Activated CD4-positive, alpha-beta T cell treated with anti-CD3 and anti-CD28 coated beads for 1 hour (primary cell): ENCODE measurements around the gene IFNG-AS1.

Experiments
- DNase-seq: peaks from one replicate; pipeline ENCODE4 v3.0.0-alpha.2; 2020

Gene IFNG-AS1

DNA sequence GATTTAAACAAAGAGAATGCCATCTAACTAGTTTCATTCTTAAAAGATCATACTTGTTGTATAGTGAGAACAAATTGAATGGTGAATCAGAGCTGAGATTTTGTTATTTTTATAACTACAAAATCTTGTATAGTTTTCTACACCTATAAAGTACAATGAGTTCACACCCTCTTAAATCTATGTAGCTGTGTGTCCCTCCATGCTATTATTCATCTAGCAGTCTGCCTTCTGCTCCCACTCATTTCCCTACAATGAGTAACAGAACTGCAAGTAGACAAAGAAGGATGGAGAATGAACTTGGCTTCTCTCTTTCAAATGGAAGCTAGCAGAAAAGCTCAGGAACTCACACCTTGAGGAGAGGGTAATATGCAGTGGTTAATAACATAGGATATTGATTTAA is 7.1 kb downstream of the IFNG-AS1 start:
- no peak for DNase-seq

DNA sequence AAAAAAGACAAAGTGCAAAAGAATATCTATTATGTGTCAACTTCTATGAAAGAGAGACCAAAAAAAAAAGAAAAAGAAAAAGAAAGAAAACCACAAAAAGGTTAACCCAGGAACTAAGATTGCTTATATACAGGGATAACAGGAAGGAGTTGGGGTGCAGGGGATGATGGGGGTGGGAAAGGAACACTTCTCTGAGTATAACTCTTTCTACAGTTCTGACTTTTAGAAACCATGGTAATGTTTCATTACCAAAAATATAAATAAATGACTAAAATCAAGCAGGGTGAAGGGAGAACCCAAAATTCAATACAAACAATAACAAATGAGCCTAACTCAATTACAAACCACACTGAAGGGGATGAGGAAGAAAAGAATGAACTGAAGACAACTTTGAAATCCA is 9.1 kb downstream of the IFNG-AS1 start:
- no peak for DNase-seq

DNA sequence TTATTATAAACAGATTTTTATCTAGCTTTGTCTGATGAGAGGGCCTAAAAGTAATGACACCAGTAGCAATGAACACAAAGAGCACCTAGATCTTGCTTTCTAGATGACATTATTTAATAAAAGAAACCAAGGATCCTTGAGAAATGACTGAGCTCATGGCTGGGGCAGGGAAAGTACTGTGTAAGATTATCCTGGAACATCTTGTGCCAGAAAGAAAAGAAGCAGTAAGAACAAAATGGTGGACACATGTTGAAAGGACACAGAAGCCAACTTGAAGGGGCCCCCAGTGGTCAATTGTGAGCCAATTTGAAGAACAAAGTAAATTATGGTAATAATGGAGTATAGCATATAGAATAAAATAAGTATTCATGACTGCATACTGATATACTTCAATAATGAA is 10.0 kb downstream of the IFNG-AS1 start:
- DNase-seq: no peak

GRCh38 chr12:68001486-68002466 is 12.5 kb downstream of the IFNG-AS1 start:
- no peak for DNase-seq

- no peak for DNase-seq
These were observed 14.5 kb downstream of the IFNG-AS1 start for GRCh38 chr12:68003777-68004176.

GRCh38 chr12:68007033-68007432 is 17.8 kb downstream of the IFNG-AS1 start:
- DNase-seq: no peak

DNA sequence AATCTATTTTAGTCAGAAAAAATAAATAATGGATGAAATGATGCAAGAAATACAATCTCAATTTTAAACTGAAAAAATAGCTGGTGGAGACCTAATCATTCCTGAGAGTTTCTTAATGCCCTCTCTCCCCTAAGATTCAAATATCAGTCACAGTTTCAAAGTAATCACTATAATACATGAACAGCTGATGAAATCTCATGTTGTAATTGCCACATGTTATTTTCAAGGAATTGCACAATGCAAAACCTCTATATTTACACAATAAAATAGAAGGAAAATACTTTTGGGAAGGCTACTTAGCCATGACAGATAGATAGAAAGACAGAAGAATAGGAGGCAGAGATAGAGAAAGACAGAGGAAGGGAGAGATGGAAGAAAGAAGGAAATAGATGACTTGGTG is 18.2 kb downstream of the IFNG-AS1 start:
- no peak for DNase-seq

GRCh38 chr12:68011206-68011881 is 22.1 kb downstream of the IFNG-AS1 start:
- no peak for DNase-seq

DNA sequence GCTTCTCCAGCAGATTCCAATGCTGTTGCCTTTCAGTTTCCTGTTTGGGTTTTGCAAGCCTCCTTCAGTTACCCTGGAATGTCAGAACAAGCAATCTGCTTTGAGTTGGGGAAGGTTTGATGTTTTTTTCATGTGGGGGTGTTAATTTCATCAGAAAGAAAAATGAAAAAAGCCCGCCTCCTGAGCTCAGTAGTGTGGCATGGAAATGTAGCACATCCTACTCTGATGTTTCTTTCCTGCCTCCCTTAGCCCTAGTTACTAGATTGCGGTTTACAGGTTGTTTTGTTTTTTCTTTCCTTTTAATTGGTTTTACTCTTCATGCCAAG is 22.6 kb downstream of the IFNG-AS1 start:
- no peak for DNase-seq

GRCh38 chr12:68012712-68013111 is 23.5 kb downstream of the IFNG-AS1 start:
- DNase-seq: no peak

GRCh38 chr12:68013181-68013580 is 23.9 kb downstream of the IFNG-AS1 start:
- no peak for DNase-seq

DNA sequence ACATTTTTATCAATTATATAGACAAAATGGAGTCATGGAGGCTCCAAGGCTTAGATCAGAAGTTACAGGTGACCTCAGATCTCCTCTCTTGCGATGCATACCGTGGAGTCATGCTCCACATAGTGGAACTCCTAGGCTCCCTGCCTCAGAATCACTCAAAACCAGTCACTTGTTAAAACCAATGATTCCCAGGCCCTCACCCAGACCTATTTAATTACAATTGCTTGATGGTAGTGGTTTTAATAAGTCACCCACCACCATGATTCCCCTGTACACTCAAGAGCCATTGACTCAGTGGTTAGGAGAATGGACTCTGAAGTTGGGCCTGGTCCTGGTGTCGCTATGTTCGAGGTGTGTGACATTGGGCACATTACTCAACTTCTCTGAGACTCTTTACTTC is 26.9 kb downstream of the IFNG-AS1 start:
- DNase-seq: no peak

GRCh38 chr12:68018315-68018714 is 29.1 kb downstream of the IFNG-AS1 start:
- DNase-seq: no peak

DNA sequence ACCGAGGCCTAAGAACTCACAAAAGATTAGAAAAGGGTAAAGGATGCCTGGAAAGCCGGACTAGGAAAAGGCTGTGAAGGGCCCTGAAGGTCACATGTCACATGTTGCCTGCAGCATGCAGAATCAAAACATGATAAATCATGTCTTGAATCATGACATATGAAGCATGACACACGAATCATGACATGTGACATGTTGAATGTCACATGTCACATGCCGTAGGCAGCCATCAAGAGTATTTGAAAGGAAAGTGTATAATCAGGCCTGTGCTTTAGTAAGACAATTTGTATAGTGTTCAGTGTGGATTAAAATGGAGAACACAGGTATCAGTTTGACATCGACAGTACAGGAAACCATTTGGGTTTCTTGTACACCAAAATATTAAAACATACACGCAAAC is 30.8 kb downstream of the IFNG-AS1 start:
- DNase-seq: no peak

GRCh38 chr12:68020699-68021098 is 31.5 kb downstream of the IFNG-AS1 start:
- no peak for DNase-seq

- DNase-seq: no peak
These were observed 39.4 kb downstream of the IFNG-AS1 start for GRCh38 chr12:68028647-68029046.

DNA sequence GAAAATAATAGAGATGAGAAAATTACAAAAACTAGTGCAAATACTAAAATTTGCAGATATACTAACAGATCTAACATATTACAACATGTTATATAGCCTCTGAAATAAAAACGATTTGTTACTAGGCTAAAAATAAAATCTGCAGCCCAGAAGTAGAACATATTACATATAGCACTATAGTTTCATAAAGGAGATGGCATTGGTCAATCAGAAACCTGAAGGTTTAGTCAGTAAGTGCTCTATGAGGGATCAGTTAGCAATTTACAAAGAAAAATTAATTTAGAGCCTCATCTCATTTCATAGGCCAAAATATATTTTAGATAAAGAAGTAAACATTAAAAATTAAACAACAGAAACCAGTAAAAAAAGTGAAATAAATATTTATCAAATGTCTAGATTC is 41.0 kb downstream of the IFNG-AS1 start:
- DNase-seq: no peak

- no peak for DNase-seq
These were observed 41.9 kb downstream of the IFNG-AS1 start for GRCh38 chr12:68031174-68031573.

DNA sequence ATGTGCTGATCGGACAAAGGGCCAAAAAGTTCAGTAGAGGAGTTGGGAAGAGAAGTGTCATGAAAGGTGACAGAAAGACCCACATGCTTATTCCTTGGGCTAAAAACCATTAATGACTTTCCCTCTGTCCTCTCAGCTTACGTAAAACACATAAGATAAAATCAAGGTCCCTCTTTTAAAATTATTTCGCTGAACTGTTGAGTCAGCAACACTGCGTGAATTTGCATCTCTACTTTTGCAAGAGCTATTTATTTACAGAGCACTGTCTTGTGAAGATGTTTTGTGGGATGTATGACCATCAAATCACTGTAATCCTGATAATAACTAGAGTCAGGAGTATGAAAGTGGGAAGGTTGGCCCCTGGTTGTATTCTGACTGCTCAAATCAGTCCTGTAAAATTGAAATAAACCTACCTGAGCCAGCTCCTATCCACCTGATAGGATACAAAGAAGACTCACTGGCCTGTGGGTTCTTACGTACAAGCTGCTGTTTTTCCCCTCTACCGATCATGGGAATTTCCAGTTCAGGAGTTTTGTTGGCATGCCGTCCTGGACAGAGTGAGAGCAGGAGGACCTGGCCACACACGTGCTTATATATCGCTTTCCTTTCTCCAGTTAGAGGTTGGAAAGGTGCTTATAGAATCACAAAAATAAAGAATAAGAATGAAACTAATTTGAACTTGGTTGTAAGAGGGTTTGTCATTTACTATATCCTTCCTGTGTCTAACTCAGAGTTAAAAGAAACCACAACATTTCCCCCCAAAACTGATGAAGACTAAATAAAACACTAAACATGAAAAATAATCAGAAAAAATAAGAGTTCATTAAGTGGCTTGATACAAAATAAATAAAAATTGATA is 42.9 kb downstream of the IFNG-AS1 start:
- no peak for DNase-seq

DNA sequence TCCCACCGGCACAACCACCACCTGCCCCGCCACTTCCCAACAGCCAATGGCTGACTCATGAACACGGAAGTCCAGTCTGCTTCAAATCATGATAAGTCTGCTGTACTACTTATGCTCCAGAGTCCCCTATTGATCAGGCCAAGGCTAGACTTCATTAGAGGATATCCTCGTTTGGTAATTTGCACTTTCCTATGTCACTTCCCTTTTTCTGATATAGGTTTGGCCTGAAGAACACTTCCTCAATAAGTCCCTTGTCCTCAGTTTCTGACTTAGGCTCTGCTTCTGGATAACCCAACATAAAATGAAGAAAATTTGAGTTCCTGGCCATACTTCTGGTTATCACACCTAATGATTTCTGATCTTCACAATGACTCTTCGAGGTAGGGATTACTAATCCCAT is 45.3 kb downstream of the IFNG-AS1 start:
- no peak for DNase-seq

GRCh38 chr12:68036642-68037041 is 47.4 kb downstream of the IFNG-AS1 start:
- DNase-seq: no peak

DNA sequence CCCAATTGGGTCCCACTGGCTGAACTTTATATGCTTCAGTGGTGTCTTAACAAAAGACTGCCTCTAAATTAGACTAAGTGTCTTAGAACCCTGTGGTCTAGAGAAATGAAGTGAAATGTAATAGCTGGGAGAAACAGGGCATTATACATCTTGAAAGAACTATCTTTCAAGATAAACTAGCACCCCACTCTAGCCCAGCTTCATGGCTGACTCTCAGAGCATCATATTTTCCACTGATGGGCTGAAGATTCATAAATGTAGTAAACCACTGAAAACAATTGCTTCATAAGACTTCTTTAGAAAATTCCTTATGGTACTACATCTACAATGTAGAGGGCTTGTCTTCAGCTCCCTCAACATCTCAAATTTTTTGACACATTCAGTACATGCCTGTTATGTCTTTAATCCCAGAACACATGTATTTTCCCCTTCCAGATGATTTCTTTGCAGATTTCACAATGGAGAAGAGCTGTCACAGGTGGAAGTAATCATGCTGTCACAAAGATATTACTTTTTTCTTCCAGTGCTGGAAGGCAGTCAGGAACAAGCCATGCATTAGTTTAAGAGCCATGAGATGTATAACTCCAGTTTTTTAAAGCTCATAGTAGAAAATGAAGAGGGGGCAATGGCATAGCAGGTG is 48.5 kb downstream of the IFNG-AS1 start:
- no peak for DNase-seq

DNA sequence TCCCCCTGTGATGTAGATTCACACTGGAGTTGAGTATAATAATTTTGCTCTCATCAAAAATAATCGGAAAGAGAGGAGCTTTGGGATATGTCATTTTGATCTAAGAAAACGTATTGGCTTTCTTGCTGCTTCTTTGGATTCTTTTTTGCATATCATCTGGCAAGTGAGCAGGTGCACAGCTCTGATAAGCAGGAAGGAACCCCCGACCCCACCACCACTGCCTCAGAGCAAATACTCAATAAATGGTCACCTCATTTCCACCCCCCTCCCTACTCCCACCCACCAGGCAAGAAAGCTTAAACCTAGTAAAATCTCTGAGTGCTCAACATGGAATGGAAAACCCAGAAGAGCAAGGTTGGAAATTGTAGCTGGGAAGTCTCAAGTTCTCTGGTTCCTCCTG is 49.4 kb downstream of the IFNG-AS1 start:
- DNase-seq: no peak
